Measurements from ENCODE around the gene TRAF3. TPM values are rescaled to one million over a fixed set of nuclear protein-coding genes. Genes with fewer than 3 reads are reported as not detected.

Gene TRAF3
- polyA plus RNA-seq, 1 of the 3 experiments (the other 2 are of a cell fraction) = 17.9 TPM

DNA sequence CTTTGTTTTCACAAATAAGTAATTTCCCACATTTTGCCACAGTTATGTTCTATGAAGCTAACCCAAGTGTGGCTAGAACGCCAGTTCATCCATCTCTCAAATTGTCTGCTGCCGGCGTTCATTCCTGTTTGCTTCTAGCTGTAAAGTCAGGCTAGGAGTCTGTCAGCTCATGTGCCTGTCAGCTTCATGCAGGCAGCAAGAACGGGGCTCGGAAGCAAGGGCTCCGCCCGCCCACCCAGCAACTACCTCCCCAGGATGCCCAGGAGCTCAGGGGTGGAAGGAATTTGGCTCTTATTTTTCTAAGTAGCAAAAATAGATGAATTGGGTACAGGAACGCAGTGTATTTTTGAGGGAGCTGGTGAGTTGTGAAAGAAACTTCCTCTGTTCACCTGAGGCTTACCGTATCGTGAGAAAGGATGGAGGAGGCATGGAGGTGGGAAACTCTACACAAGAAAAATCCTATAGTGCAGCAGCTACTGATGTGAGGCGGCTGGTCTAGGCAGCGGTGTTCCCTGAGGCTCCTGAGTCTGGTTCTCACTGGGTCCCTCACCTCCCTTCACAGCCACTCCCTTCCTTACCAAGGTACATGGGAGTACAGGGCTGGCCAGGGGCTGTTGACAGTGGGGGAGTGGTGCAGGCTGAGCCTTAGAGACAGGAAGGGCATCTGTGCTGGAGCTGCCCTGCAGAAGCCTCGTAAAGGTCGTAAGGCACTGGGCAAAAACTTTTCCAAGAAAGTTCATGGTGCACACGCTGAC is 90.8 kb downstream of the TRAF3 start:
- Histone ChIP-seq H2AFZ (ENCODE audit: low read depth) (no peak overlapping the region), H3K79me2 (ENCODE audit: insufficient read depth) (peaks cover 16% of the 10 kb centered on the region; the same call in 1 of the 2 replicates), H3K27me3 (ENCODE audit: insufficient read depth) (no peaks in the 10 kb centered on the region), H3K9me3 (0 out of 2 replicates have a peak, but pooled peaks cover under 1% of the 10 kb centered on the region), H3F3A (replicated peaks; ENCODE audit: insufficient read depth) (no peaks in the 10 kb centered on the region), H3K4me1 (ENCODE audit: control insufficient read depth in 1 of 2, insufficient read depth in 2 of 2, low read depth in 1 of 2, low read length in 1 of 2) (peaks cover 0 to 10% of the 10 kb centered on the region in 2 experiments; a peak in 1 of 4 replicates), H3K9me2 (no peaks in the 10 kb centered on the region), H3K36me3 (replicated peaks in 1 of 2; ENCODE audit: control insufficient read depth in 1 of 2, insufficient read depth in 2 of 2, low read length in 1 of 2) (peaks cover 7 to 8% of the 10 kb centered on the region in 2 experiments), H3K9ac (no peak overlapping the region), H4K20me1 (ENCODE audit: insufficient read depth) (0 out of 2 replicates have a peak, but pooled peaks cover 5% of the 10 kb centered on the region), H3K4me3 (ENCODE audit: low read depth in 2 of 2, low read length in 1 of 2) (no peak overlapping the region), H3K27ac (ENCODE audit: low read depth in 2 of 2, low read length in 1 of 2) (no peak overlapping the region), H3K4me2 (no peak overlapping the region)
- no peak for DNase-seq
- ChIA-PET POLR2A (no interaction called here), CTCF (interaction anchor here (1.0 kb wide), 1 partner anchor 15 kb away, joined by 4 read pairs; no protein-coding TSS in a partner anchor)
- TF ChIP-seq, protein P1, sequence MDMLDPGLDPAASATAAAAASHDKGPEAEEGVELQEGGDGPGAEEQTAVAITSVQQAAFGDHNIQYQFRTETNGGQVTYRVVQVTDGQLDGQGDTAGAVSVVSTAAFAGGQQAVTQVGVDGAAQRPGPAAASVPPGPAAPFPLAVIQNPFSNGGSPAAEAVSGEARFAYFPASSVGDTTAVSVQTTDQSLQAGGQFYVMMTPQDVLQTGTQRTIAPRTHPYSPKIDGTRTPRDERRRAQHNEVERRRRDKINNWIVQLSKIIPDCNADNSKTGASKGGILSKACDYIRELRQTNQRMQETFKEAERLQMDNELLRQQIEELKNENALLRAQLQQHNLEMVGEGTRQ (IDR thresholded peaks at IDR 0.05; ENCODE audit: borderline replicate concordance, low read depth, low read length) = no peak
- no peak for TF ChIP-seq PBX3 (IDR thresholded peaks at IDR 0.05)
- TF ChIP-seq POLR2AphosphoS5 (IDR thresholded peaks at IDR 0.05; ENCODE audit: low read depth, low read length) = no peak
- no peak for TF ChIP-seq EZH2phosphoT487 (IDR thresholded peaks at IDR 0.05; ENCODE audit: borderline replicate concordance, low read depth)
- no peak for TF ChIP-seq EP300 (IDR thresholded peaks at IDR 0.05; ENCODE audit: borderline replicate concordance in 1 of 2, low read depth in 1 of 2, low read length in 1 of 2)
- no peak for TF ChIP-seq RXRA (IDR thresholded peaks at IDR 0.05; ENCODE audit: borderline replicate concordance, low read depth)
- TF ChIP-seq FOXM1 (IDR thresholded peaks at IDR 0.05; ENCODE audit: low read depth) = no peak
- TF ChIP-seq SIN3A (IDR thresholded peaks at IDR 0.05; ENCODE audit: borderline replicate concordance, low read depth, low read length) = no peak
- no peak for TF ChIP-seq GABPA (IDR thresholded peaks at IDR 0.05; ENCODE audit: low read depth)
- TF ChIP-seq, protein P2, sequence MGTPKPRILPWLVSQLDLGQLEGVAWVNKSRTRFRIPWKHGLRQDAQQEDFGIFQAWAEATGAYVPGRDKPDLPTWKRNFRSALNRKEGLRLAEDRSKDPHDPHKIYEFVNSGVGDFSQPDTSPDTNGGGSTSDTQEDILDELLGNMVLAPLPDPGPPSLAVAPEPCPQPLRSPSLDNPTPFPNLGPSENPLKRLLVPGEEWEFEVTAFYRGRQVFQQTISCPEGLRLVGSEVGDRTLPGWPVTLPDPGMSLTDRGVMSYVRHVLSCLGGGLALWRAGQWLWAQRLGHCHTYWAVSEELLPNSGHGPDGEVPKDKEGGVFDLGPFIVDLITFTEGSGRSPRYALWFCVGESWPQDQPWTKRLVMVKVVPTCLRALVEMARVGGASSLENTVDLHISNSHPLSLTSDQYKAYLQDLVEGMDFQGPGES (IDR thresholded peaks at IDR 0.05; ENCODE audit: low read depth, low read length) = no peak
- 97% methylated on average over 14 of the region's 15 CpGs for WGBS (ENCODE audit: low lambda C conversion rate)

DNA sequence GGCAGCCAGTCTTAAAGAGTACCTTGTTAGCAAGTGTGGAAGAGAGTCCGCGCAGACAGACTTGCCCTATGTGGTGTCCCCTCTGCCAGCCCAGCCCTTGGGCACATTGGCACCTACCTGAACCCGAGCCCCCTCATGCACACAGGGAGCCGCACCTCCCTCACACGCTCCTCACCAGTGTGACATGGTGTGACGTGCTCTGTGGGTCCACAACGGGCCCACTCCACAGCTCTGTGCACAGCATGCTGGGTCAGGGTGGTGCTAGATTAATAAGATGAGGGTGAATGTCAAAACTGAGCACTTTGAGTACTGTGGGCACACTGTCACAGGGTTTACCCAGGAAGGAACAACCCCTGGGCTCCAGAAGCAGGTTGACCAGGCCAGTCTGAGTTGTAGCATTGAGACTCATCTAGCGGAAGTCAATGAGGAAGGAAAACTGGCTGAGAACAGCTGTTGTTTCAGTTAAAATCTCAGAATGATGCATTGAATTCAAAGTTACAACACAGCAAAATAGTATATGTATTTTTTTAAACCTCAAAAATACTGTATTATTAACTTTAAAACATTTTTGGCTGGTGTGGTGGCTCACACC is 91.8 kb downstream of the TRAF3 start:
- DNase-seq = no peak
- ChIA-PET POLR2A (no interaction called here), CTCF (no interaction called here)
- Histone ChIP-seq H3F3A (replicated peaks; ENCODE audit: insufficient read depth) (no peaks in the 10 kb centered on the region), H4K20me1 (ENCODE audit: insufficient read depth) (0 out of 2 replicates have a peak, but pooled peaks cover 5% of the 10 kb centered on the region), H3K9me3 (no peaks in the 10 kb centered on the region), H2AFZ (ENCODE audit: low read depth) (no peak overlapping the region), H3K4me2 (no peak overlapping the region), H3K9ac (no peak overlapping the region), H3K4me1 (ENCODE audit: control insufficient read depth in 1 of 2, insufficient read depth in 2 of 2, low read depth in 1 of 2, low read length in 1 of 2) (peaks cover 0 to 10% of the 10 kb centered on the region in 2 experiments; a peak in 1 of 4 replicates), H3K4me3 (ENCODE audit: low read depth in 2 of 2, low read length in 1 of 2) (no peak overlapping the region), H3K36me3 (replicated peaks in 1 of 2; ENCODE audit: control insufficient read depth in 1 of 2, insufficient read depth in 2 of 2, low read length in 1 of 2) (peaks cover 4 to 8% of the 10 kb centered on the region in 2 experiments), H3K27ac (ENCODE audit: low read depth in 2 of 2, low read length in 1 of 2) (no peak overlapping the region), H3K27me3 (ENCODE audit: insufficient read depth) (no peaks in the 10 kb centered on the region), H3K79me2 (ENCODE audit: insufficient read depth) (peaks cover 12% of the 10 kb centered on the region; the same call in 1 of the 2 replicates), H3K9me2 (no peaks in the 10 kb centered on the region)
- WGBS (ENCODE audit: low lambda C conversion rate) = 94% methylated on average over 7 of the region's 8 CpGs
- TF ChIP-seq, protein P3, sequence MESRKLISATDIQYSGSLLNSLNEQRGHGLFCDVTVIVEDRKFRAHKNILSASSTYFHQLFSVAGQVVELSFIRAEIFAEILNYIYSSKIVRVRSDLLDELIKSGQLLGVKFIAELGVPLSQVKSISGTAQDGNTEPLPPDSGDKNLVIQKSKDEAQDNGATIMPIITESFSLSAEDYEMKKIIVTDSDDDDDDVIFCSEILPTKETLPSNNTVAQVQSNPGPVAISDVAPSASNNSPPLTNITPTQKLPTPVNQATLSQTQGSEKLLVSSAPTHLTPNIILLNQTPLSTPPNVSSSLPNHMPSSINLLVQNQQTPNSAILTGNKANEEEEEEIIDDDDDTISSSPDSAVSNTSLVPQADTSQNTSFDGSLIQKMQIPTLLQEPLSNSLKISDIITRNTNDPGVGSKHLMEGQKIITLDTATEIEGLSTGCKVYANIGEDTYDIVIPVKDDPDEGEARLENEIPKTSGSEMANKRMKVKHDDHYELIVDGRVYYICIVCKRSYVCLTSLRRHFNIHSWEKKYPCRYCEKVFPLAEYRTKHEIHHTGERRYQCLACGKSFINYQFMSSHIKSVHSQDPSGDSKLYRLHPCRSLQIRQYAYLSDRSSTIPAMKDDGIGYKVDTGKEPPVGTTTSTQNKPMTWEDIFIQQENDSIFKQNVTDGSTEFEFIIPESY (IDR thresholded peaks at IDR 0.05; ENCODE audit: borderline replicate concordance, low read depth) = no peak
- no peak for TF ChIP-seq NFIC (IDR thresholded peaks at IDR 0.05; ENCODE audit: borderline replicate concordance)
- TF ChIP-seq RXRA (IDR thresholded peaks at IDR 0.05; ENCODE audit: borderline replicate concordance, low read depth) = no peak
- TF ChIP-seq NRF1 (IDR thresholded peaks at IDR 0.05; ENCODE audit: low read depth, low read length) = no peak
- TF ChIP-seq ELF1 (IDR thresholded peaks at IDR 0.05) = no peak
- no peak for TF ChIP-seq MAX (IDR thresholded peaks at IDR 0.05; ENCODE audit: low read depth)
- TF ChIP-seq RCOR1 (IDR thresholded peaks at IDR 0.05; ENCODE audit: low read length) = no peak
- no peak for TF ChIP-seq PBX3 (IDR thresholded peaks at IDR 0.05)
- no peak for TF ChIP-seq RFX5 (IDR thresholded peaks at IDR 0.05; ENCODE audit: low read length)
- TF ChIP-seq USF1 (IDR thresholded peaks at IDR 0.05; ENCODE audit: borderline replicate concordance, low read depth) = no peak

Measured in SK-N-SH (cell line).